HG02610 (cell line): ENCODE measurements around the gene HOXC11.

Experiments
- ATAC-seq: cut with Tn5 transposase; IDR thresholded peaks from one replicate; pipeline ENCODE4 v1.9.1; 2021; ENCODE audit warnings: mild to moderate bottlenecking, moderate library complexity; ENCODE audit not compliant: unreplicated experiment

Gene HOXC11

GRCh38 chr12:53942467-53942997 lies 30.4 kb upstream of the HOXC11 start:
- no peak for ATAC-seq

GRCh38 chr12:53944209-53944608 lies 28.7 kb upstream of the HOXC11 start:
- ATAC-seq: no peak

- no peak for ATAC-seq
Observed at GRCh38 chr12:53944907-53945847, 27.7 kb upstream of the HOXC11 start.

GRCh38 chr12:53947743-53948142 lies 25.2 kb upstream of the HOXC11 start:
- ATAC-seq: no peak

- no peak for ATAC-seq
Observed at GRCh38 chr12:53948650-53949593, 24.0 kb upstream of the HOXC11 start.

- ATAC-seq: no peak
Observed at GRCh38 chr12:53949631-53950436, 23.1 kb upstream of the HOXC11 start.

- ATAC-seq: no peak
Observed at GRCh38 chr12:53950437-53950773, 22.5 kb upstream of the HOXC11 start.

- no peak for ATAC-seq
Observed at GRCh38 chr12:53950789-53951576, 21.9 kb upstream of the HOXC11 start.

GRCh38 chr12:53951577-53952334 lies 21.2 kb upstream of the HOXC11 start:
- no peak for ATAC-seq

GRCh38 chr12:53952335-53952694 lies 20.6 kb upstream of the HOXC11 start:
- no peak for ATAC-seq

- no peak for ATAC-seq
Observed at GRCh38 chr12:53952871-53953734, 19.8 kb upstream of the HOXC11 start.

- no peak for ATAC-seq
Observed at GRCh38 chr12:53953831-53954693, 18.9 kb upstream of the HOXC11 start.

GRCh38 chr12:53954694-53955035 lies 18.3 kb upstream of the HOXC11 start, which contains the start of gene HOXC12:
TSS of gene HOXC12 (plus strand) at chr12:53954903. CDS start at chr12:53954930, 27 bp downstream.
- no peak for ATAC-seq

GRCh38 chr12:53955036-53955775 lies 17.7 kb upstream of the HOXC11 start:
- no peak for ATAC-seq

- no peak for ATAC-seq
Observed at GRCh38 chr12:53955776-53956250, 17.1 kb upstream of the HOXC11 start.

- ATAC-seq: no peak
Observed at GRCh38 chr12:53956251-53956887, 16.6 kb upstream of the HOXC11 start.
